K562 (cell line): ENCODE measurements around the gene NABP1. TPM values are rescaled to one million over a fixed set of nuclear protein-coding genes. Genes with fewer than 3 reads are reported as not detected.
A peak's percentile ranks its signal among the peaks of the same experiment; 100 is the strongest.

Source experiments
- ARID2 ChIP-seq: fragments of 450-650 bp; IDR thresholded peaks from 2 replicates; pipeline ENCODE4 v1.6.1; 2017; ENCODE audit warnings: antibody characterized with exemption, mild to moderate bottlenecking
- DACH1 ChIP-seq: fragments of 450-650 bp; IDR thresholded peaks from 2 replicates; pipeline ENCODE4 v1.6.1; 2018; ENCODE audit not compliant: partially characterized antibody
- DDX20 ChIP-seq: fragments of 450-650 bp; IDR thresholded peaks from 2 replicates; pipeline ENCODE4 v1.6.1; 2016; ENCODE audit warnings: missing genetic modification characterization, low read depth, mild to moderate bottlenecking, missing compliant biosample characterization, moderate library complexity
- EP400 ChIP-seq: fragments of 450-650 bp; IDR thresholded peaks from 2 replicates; pipeline ENCODE4 v1.6.1; 2017; ENCODE audit warnings: antibody characterized with exemption, mild to moderate bottlenecking, moderate library complexity
- GTF2A2 ChIP-seq: IDR thresholded peaks from 2 replicates; pipeline ENCODE4 v1.6.1; 2016; ENCODE audit warnings: mild to moderate bottlenecking, missing genetic modification characterization, missing compliant biosample characterization
- HNRNPL ChIP-seq: fragments of 200-400 bp; formaldehyde crosslinking; IDR thresholded peaks from 2 replicates; pipeline ENCODE4 v1.6.1; 2017; ENCODE audit warnings: low read depth, mild to moderate bottlenecking, low read length
- LARP7 ChIP-seq: fragments of 450-650 bp; IDR thresholded peaks from 2 replicates; pipeline ENCODE4 v1.6.1; 2016
- NELFE ChIP-seq: IDR thresholded peaks from 2 replicates; pipeline ENCODE4 v1.6.1; 2011; ENCODE audit warnings: mild to moderate bottlenecking; ENCODE audit not compliant: insufficient read depth, insufficient read length
- PCBP1 ChIP-seq: fragments of 200-400 bp; formaldehyde crosslinking; IDR thresholded peaks from 2 replicates; pipeline ENCODE4 v1.6.1; 2018; ENCODE audit warnings: mild to moderate bottlenecking, low read depth, low read length; ENCODE audit not compliant: poor library complexity, severe bottlenecking
- PHTF2 ChIP-seq: fragments of 250-450 bp; sonication (Bioruptor Pico); IDR thresholded peaks from 2 replicates; pipeline ENCODE4 v1.5.0; 2021; ENCODE audit warnings: mild to moderate bottlenecking
- RBM34 ChIP-seq: fragments of 200-400 bp; formaldehyde crosslinking; IDR thresholded peaks from 2 replicates; pipeline ENCODE4 v1.6.1; 2018; ENCODE audit warnings: low read length, borderline replicate concordance; ENCODE audit not compliant: insufficient read depth
- RFX5 ChIP-seq: IDR thresholded peaks from 2 replicates; pipeline ENCODE4 v1.6.1; 2011; ENCODE audit warnings: low read depth, mild to moderate bottlenecking, improper control_type of control experiment, low read length
- SMARCA5 ChIP-seq: fragments of 450-650 bp; IDR thresholded peaks from 2 replicates; pipeline ENCODE4 v1.6.1; 2016
- SRSF9 ChIP-seq: fragments of 200-400 bp; formaldehyde crosslinking; IDR thresholded peaks from 2 replicates; pipeline ENCODE4 v1.6.1; 2017; ENCODE audit warnings: low read depth, low read length, borderline replicate concordance
- ZNF583 ChIP-seq: fragments of 250-450 bp; sonication (Bioruptor Pico); IDR thresholded peaks from 2 replicates; pipeline ENCODE4 v1.4.0; 2020
- polyA plus RNA-seq, 8 experiments: library from polyadenylated mRNA; depleted of rRNA in 4 of 8; stranded (reverse) in 5 of 8; unstranded in 3 of 8; fragments of >200 nt; fragmentation: Nextera tagmentation in 2 of 8; fragmentation: Illumina TruSeq in 1 of 8; extraction: Ambion mirVana in 2 of 8; extraction: Trizol in 1 of 8; gene quantifications; 2 replicates each; pipeline versions ENCODE4 v1.2.1 to v1.2.3, GENCODE V29; 2011 to 2014; ENCODE audit warnings: inconsistent platforms in 1 of 8, missing spikeins in 1 of 8
- total RNA-seq, 7 experiments: library from RNA; depleted of rRNA in 6 of 7; stranded (reverse); fragments of >200 nt in 6 of 7; fragmentation: Illumina TruSeq in 2 of 7; extraction: Trizol in 2 of 7; gene quantifications; 2 replicates each; pipeline versions ENCODE4 v1.2.1 to v1.2.3, GENCODE V29; 2011 to 2021; ENCODE audit warnings: low replicate concordance in 1 of 7
- TF ChIP-seq, protein P1 (sequence below), 2 experiments: IDR thresholded peaks; 2 replicates each; pipeline ENCODE4 v1.6.1; 2012; ENCODE audit warnings: improper control_type of control experiment in 2 of 2, low read depth in 2 of 2, low read length in 2 of 2, borderline replicate concordance in 1 of 2
- TF ChIP-seq, protein P2 (sequence below), 2 experiments: fragments of 450-650 bp; conservative IDR thresholded peaks; 2 replicates each; pipeline ENCODE4 v1.6.1; 2017; ENCODE audit warnings: mild to moderate bottlenecking in 2 of 2, moderate library complexity in 2 of 2
- TF ChIP-seq, protein P3 (sequence below): sonication (generic); formaldehyde crosslinking; IDR thresholded peaks from 2 replicates; pipeline ENCODE4 v1.8.0; 2022; ENCODE audit warnings: mild to moderate bottlenecking, low read depth, missing genetic modification reagents

NABP1 gene
- total and polyA plus RNA-seq, 9 of the 15 experiments (the other 6 are each of a cell fraction or from before 2014, with no cell fraction given) = 12.8 to 44.0 (median 20.2) TPM

DNA sequence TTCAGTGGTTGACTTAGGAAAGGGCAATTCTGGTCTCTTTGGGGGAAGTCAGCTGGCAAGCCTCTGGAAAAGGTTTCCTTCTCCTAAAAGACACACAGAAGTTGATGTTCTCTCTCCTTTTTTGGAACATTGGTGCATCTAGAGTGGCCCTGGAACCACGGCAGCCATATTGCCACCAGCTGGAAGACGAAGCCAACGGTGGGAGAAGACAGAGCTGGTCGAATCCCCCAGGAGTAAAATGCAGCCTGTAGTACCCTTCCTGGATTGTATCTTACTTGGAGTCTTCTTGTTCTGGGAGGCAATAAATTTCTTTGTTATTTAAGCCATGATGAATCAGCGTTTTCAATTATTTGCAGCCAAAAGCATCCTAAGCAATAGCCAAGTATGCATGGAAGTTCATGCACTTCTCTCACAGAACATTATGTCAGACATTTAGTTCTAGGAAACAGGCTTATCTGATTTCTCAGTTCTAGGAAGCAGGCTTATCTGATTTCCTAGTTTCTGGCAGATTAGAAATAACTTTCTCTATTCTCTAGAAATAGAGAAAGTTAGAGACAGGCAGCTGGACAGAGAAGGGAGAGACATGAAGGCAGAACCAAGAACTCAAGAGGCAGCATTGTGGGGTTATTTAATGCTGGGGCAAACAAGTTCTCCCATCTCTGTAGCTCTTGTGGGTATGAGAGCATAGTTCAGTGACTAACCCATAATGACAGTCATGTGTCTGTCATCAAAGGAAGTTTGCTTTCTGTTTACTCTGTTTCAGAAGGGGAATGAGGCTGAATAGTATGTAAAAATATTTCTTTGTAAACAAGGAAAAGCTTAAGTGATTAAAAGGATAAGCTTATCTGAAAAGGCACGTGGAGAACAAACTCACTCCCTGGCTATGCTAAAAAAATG lies 40.5 kb upstream of the NABP1 start (continued):
- TF ChIP-seq, protein P1, sequence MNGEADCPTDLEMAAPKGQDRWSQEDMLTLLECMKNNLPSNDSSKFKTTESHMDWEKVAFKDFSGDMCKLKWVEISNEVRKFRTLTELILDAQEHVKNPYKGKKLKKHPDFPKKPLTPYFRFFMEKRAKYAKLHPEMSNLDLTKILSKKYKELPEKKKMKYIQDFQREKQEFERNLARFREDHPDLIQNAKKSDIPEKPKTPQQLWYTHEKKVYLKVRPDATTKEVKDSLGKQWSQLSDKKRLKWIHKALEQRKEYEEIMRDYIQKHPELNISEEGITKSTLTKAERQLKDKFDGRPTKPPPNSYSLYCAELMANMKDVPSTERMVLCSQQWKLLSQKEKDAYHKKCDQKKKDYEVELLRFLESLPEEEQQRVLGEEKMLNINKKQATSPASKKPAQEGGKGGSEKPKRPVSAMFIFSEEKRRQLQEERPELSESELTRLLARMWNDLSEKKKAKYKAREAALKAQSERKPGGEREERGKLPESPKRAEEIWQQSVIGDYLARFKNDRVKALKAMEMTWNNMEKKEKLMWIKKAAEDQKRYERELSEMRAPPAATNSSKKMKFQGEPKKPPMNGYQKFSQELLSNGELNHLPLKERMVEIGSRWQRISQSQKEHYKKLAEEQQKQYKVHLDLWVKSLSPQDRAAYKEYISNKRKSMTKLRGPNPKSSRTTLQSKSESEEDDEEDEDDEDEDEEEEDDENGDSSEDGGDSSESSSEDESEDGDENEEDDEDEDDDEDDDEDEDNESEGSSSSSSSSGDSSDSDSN (IDR thresholded peaks at IDR 0.05; ENCODE audit: borderline replicate concordance in 1 of 2, low read depth in 2 of 2, low read length in 2 of 2) = no peak
- TF ChIP-seq HNRNPL (no peak), RBM34 (no peak), SMARCA5 (no peak), GTF2A2 (tag) (no peak), PCBP1 (no peak), NELFE (no peak), EP400 (peak; percentile 67), SRSF9 (no peak), DACH1 (no peak), DDX20 (tag) (no peak), RFX5 (no peak), LARP7 (no peak), ZNF583 (peak; percentile 74; the same call in 1 of the 2 replicates), PHTF2 (CRISPR knock-in tag) (no peak), ARID2 (no peak)
- TF ChIP-seq, protein P2, sequence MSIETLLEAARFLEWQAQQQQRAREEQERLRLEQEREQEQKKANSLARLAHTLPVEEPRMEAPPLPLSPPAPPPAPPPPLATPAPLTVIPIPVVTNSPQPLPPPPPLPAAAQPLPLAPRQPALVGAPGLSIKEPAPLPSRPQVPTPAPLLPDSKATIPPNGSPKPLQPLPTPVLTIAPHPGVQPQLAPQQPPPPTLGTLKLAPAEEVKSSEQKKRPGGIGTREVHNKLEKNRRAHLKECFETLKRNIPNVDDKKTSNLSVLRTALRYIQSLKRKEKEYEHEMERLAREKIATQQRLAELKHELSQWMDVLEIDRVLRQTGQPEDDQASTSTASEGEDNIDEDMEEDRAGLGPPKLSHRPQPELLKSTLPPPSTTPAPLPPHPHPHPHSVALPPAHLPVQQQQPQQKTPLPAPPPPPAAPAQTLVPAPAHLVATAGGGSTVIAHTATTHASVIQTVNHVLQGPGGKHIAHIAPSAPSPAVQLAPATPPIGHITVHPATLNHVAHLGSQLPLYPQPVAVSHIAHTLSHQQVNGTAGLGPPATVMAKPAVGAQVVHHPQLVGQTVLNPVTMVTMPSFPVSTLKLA (conservative IDR thresholded peaks at IDR 0.05) = peak in 1 of 2 experiments; percentile 66; a peak in 1 of 4 replicates
- TF ChIP-seq, protein P3, sequence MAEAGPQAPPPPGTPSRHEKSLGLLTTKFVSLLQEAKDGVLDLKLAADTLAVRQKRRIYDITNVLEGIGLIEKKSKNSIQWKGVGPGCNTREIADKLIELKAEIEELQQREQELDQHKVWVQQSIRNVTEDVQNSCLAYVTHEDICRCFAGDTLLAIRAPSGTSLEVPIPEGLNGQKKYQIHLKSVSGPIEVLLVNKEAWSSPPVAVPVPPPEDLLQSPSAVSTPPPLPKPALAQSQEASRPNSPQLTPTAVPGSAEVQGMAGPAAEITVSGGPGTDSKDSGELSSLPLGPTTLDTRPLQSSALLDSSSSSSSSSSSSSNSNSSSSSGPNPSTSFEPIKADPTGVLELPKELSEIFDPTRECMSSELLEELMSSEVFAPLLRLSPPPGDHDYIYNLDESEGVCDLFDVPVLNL (CRISPR knock-in tag) = no peak
